HEK293T (cell line): ENCODE measurements around the gene CT45A10.
"Not testable (repeated sequence)": the region's sequence is repeated elsewhere in the genome, so short reads cannot be mapped to it uniquely, and the experiment has no call there.

Source experiments
- BHLHE40 ChIP-seq: fragments of 450-650 bp; IDR thresholded peaks from 2 replicates; pipeline ENCODE4 v1.6.1; 2016; ENCODE audit warnings: mild to moderate bottlenecking, moderate library complexity, borderline replicate concordance
- ELF4 ChIP-seq: fragments of 450-650 bp; IDR thresholded peaks from 2 replicates; pipeline ENCODE4 v1.6.1; 2017; ENCODE audit warnings: antibody characterized with exemption
- FOXK2 ChIP-seq: fragments of 450-650 bp; IDR thresholded peaks from 2 replicates; pipeline ENCODE4 v1.6.1; 2016; ENCODE audit warnings: mild to moderate bottlenecking
- FOXM1 ChIP-seq: fragments of 450-650 bp; IDR thresholded peaks from 2 replicates; pipeline ENCODE4 v1.6.1; 2017; ENCODE audit warnings: mild to moderate bottlenecking, borderline replicate concordance
- NFRKB ChIP-seq: fragments of 450-650 bp; IDR thresholded peaks from 2 replicates; pipeline ENCODE4 v1.6.1; 2016; ENCODE audit warnings: mild to moderate bottlenecking, moderate library complexity
- SP1 ChIP-seq: fragments of 450-650 bp; IDR thresholded peaks from 2 replicates; pipeline ENCODE4 v1.6.1; 2017
- TF ChIP-seq, protein P1 (sequence below): fragments of 450-650 bp; IDR thresholded peaks from 2 replicates; pipeline ENCODE4 v1.6.1; 2016

DNA sequence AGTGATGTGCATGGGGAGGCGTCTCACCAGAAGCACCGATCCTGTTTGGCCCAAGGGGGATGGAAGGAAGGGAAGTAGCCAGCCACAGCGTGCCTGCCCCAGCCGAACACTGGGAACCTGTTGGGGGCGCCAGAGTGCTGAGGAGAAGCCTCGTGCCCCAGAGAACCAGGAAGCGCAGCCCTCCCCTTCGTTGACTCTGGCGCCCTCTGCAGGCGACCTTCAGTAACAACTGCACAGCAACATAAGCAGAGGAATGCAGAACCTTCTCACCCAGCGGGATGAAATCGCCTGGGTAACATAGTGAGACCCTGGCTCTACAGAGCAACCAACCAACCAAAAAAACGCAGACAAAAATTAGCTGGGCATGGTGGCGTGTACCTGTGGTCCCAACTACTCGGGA lies 4.3 kb downstream of the CT45A10 start:
- TF ChIP-seq FOXM1, ELF4, BHLHE40, FOXK2, SP1, NFRKB: not testable (repeated sequence)
- TF ChIP-seq, protein P1, sequence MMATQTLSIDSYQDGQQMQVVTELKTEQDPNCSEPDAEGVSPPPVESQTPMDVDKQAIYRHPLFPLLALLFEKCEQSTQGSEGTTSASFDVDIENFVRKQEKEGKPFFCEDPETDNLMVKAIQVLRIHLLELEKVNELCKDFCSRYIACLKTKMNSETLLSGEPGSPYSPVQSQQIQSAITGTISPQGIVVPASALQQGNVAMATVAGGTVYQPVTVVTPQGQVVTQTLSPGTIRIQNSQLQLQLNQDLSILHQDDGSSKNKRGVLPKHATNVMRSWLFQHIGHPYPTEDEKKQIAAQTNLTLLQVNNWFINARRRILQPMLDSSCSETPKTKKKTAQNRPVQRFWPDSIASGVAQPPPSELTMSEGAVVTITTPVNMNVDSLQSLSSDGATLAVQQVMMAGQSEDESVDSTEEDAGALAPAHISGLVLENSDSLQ, result not testable (repeated sequence)
